Activated CD8-positive, alpha-beta memory T cell treated with anti-CD3 and anti-CD28 coated beads for 1 hour (primary cell): ENCODE data around the gene ITIH4.

Experiments
- DNase-seq, 2 donors: peaks; one replicate each; pipeline ENCODE4 v3.0.0-alpha.2; 2020; ENCODE audit warnings: low read depth in 1 of 2; ENCODE audit errors: extremely low read depth in 1 of 2

The ITIH4 gene

DNA sequence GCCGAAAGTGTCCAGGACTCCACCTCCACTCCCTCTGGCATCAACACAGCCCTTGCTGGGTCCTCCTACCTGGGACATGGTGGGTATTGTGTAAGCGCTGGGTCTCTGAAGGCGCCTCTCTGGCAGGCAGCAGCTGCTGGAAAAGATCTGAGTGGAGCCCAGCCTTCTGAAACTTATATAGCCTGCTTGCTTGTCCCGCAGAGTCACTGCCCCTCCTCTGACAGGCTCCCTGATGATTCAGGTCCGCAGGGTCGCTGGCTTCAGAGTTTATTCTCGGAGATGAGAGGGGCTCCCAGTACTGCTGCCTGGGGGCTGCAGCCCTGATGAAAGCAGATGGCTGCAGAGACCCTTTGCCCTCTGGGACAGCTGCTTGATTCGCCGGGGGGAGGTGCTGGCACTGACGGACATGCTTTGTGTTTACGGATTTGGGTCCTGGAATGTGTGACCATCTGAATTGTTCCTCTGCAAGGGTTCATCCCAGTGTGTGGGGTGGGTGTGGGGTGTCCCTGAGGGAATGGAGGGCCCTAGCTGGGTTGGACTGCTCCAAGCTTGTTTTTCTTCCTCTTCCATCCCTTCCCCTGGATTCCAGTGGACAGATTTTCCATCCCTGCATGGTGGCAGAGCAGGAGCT, 4.5 kb upstream of the ITIH4 start, which contains the start of gene MUSTN1:
Gene MUSTN1, minus strand, starts transcription at position 149 of the 631 bp plus-strand sequence. Its CDS starts 71 bp downstream, at position 78.
- DNase-seq, result no peak

GRCh38 chr3:52833202-52833601, 2.7 kb upstream of the ITIH4 start:
- DNase-seq, result no peak

DNA sequence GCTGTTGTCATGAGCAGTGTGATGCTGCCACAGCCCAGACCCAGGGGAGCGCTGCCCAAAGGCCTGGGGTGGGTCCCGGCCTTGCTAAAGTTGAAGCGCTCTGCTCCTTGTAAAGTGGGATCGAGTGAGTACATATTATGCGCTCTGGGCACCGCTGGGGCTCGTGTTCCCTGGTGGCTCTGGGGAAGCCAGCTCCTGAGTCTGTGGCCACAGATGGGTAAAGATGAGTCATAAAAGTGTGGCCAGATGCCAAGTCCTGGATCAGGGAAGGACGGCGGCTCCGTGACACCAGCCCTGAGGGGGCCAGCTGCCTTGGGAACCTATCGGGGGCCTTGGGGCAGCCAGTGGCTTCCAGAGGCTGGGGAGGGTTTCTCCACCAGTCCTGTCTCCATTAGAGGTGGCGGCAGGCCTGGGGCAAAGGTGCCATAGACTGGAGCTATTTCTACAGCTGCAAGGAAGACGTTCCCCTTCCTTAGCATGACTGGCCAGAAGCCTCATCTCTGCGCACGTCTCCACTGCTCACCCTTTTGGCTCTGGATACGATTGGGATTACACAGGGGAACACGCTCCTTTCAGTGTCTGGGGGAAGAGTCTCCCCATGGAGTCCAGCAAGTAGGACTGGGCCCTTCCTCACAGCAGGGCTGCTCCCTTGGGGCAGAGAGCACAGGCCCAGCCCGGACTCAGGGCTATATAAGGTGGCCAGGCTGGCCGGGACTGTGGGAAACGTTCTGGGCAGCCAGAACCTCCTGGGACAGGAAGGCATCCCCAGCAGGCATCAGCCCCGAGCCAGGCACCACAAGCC, 1.2 kb upstream of the ITIH4 start:
- DNase-seq, result no peak

DNA sequence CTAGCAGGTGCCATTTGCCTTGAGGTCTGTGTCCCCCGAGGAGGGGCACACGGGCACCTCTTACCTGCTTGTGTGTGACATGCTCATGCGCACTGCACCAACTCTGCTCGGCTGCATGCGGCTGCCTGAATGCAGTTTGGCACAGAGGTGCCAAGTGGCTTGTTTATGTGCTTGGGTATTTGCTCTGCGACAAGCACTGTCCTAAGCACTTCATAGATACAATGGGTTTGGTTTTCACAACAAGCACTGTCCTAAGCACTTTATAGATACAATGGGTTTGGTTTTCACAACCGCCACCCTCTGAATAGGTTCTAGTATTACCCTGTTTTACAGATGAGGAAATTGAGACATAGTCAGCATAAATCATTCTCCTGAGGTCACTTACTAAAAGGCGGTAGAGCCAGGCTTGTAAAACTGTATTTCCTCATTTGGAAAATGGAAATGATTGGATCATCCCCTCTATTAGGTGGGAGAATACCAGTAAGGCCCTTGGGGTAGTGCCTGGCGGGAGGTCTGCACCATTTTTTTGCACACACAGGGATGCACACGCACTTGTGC, 487 bp downstream of the ITIH4 start:
- no peak for DNase-seq

DNA sequence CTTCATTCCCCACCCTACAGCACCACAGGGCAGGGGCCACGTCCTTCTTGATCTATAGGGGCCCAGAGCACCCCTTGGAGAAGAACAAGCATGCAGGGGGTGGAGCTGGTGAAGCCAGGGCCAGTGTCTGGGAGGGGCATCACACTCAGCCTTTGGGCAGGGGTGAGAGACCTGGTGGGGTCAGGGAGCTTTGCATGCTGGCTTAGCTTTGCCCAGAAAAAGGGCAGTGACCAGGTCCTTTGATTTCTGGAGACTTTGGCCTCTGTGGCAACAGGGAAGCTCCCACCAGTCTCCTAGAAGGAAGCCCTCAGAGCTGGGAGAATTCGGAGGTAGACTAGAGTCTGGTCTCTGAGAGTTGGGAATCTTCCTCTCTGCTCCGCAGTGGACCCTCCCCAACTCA, 990 bp downstream of the ITIH4 start:
- DNase-seq, result no peak

- DNase-seq, result no peak
Observed at GRCh38 chr3:52827866-52828376, 2.6 kb downstream of the ITIH4 start.

- no peak for DNase-seq
Observed at GRCh38 chr3:52827441-52827840, 3.0 kb downstream of the ITIH4 start.

GRCh38 chr3:52824037-52824436, 6.4 kb downstream of the ITIH4 start:
- no peak for DNase-seq

DNA sequence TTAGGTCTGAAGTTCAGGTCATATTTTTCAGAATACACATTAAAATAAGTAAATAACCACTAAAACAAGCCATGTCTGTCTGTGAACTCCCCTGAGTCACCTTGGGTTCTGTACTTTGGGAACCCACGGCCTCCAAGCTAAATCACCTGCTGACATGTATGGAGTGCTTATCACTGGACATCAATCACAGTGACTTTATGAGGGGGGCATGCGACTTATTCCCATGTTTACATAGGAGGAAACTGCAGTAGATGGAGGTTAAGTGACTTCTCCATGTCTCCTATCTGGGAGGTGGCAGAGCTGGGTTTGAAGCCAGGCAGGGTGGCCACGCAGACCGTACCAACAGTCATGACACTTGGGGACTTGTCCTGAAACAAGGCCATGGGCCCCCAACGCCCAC, 8.1 kb downstream of the ITIH4 start:
- DNase-seq, result no peak

GRCh38 chr3:52820736-52821135, 9.7 kb downstream of the ITIH4 start:
- no peak for DNase-seq

GRCh38 chr3:52819936-52820335, 10.5 kb downstream of the ITIH4 start:
- no peak for DNase-seq

- no peak for DNase-seq
Observed at GRCh38 chr3:52817860-52818259, 12.6 kb downstream of the ITIH4 start.

- no peak for DNase-seq
Observed at GRCh38 chr3:52817221-52817620, 13.3 kb downstream of the ITIH4 start.

DNA sequence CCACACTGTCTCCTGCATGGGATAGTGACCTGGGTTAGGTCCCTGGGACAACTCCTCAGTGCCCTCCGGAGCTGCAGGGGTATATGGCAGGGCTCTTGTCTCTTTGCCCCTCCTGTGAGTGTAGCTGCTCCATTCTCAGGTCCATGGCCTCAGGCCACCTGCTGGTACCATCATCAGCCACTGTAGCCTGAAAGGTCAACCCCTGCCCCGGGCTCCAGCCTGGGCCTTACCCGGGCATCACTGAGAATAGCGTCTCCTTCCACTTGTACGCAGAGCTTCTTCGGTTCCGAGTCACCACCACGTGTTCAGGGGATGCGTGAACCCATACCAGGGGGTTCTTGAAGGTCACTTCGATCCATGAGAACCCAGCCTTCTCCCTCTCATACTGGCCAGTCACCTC, 13.8 kb downstream of the ITIH4 start:
- DNase-seq, result no peak

GRCh38 chr3:52816199-52816598, 14.3 kb downstream of the ITIH4 start:
- DNase-seq, result no peak

- no peak for DNase-seq
Observed at GRCh38 chr3:52813810-52814209, 16.7 kb downstream of the ITIH4 start.

- DNase-seq, result no peak
Observed at GRCh38 chr3:52811452-52812011, 18.9 kb downstream of the ITIH4 start.

DNA sequence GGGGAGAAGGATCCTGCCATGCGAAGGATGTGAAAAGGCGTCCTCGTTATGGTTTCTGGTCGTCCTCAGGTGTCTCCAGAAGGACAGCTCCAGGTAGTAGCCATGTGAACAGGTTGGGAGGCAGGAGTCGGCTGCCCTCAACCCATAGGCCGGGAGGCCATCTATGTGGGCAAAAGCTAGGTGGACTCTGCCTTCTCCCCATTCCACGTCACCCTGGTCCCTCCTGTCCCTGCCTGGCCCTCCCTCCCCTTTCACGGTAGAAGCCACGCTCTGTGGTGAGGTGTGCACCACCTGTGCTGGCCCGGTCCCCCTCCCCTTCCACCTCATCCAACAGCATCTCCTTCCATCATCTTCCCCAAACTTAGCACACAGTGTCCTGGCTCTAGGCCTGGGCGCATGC, 19.5 kb downstream of the ITIH4 start:
- DNase-seq, result no peak

DNA sequence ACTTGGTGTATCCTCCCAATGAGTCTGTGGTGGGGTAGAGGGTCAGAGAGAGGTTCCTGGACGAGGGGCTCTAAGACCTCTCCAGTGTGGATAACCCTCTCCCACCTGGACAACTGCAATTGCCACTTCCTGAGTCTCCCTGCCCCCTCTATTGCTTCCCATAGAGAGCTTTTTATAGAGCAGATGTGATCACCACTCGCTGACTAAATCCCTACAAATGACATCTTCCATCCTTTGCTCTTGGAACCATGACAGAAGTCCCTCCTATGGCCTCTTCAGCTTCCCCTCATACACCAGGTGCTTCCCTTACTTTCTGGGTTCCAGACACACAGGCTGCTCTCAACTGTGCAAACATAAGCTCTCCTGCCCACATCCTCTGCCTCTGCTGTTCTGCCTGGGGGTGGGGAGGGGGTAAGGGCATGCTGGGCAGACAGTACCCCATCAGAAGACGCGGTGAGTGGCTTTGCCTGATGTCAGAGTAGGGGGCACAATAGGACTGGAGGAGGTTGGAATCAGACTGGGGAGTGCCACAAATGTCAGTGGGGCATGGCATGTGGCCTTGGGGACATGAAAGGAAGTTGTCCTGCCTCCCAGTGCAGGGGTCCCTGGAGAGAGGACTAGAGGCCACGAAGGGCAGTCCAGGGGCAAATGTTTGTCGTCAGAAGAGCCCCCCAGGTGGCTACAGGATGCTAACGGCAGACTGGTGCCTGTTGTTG, 20.7 kb downstream of the ITIH4 start:
- DNase-seq, result no peak

DNA sequence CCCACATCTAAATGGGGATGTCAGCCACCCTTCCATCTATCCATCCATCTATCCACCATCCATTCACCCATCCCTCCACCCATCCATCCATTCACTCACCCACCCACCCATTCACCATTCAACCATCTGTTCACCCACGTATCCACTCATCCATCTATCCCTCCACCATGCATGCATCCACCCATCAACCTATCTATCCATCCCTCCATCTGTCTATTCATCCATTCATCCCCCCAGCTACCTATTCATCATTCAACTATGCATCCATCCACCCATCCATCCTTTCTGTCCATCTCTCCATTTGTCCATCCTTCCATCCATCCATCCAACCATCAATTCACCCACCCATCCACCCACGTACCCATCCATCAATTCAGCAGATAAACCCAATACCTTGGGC, 21.3 kb downstream of the ITIH4 start:
- no peak for DNase-seq
